Breast epithelium (tissue), 4 donors: ENCODE results near the gene MTFMT. TPM values are rescaled to one million over a fixed set of nuclear protein-coding genes. Genes with fewer than 3 reads are reported as not detected.

Experiments
- DNase-seq, 2 donors: peaks; one replicate each; pipeline ENCODE4 v3.0.0-alpha.2; 2019; ENCODE audit warnings: low spot score in 2 of 2
- H3K27ac ChIP-seq, 2 donors: fragments of 200-600 bp; sonication (generic) in 1 of 2; one replicate each; pipeline ENCODE4 v1.5.1; 2016 to 2019; ENCODE audit warnings: mild to moderate bottlenecking in 1 of 2
- H3K27me3 ChIP-seq, 2 donors: fragments of 200-600 bp; sonication (generic) in 1 of 2; one replicate each; pipeline versions ENCODE4 v1.5.1 to v1.6.0; 2017 to 2019; ENCODE audit warnings: control low read depth in 1 of 2, mild to moderate bottlenecking in 1 of 2
- H3K36me3 ChIP-seq: fragments of 200-600 bp; one replicate; pipeline ENCODE4 v1.5.1; 2019
- H3K4me1 ChIP-seq, 2 donors: fragments of 200-600 bp; sonication (generic); one replicate each; pipeline ENCODE4 v1.5.1; 2016 to 2019; ENCODE audit warnings: control low read depth in 1 of 2
- H3K4me3 ChIP-seq, 3 donors: fragments of 200-600 bp; sonication (generic); 1 replicate in 2 of 3; 2 replicates in 1 of 3; pipeline ENCODE4 v1.5.1; 2016 to 2019; ENCODE audit warnings: mild to moderate bottlenecking in 3 of 3, moderate library complexity in 2 of 3
- H3K9me3 ChIP-seq, 2 donors: fragments of 200-600 bp; sonication (generic) in 1 of 2; one replicate each; pipeline ENCODE4 v1.5.1; 2016 to 2019; ENCODE audit warnings: control low read depth in 1 of 2
- CTCF ChIP-seq, 3 donors: fragments of 450-650 bp; IDR thresholded peaks; one replicate each; pipeline ENCODE4 v1.5.1; 2016 to 2017; ENCODE audit warnings: antibody characterized with exemption in 3 of 3, mild to moderate bottlenecking in 3 of 3, moderate library complexity in 3 of 3
- POLR2A ChIP-seq: fragments of 450-650 bp; IDR thresholded peaks from one replicate; pipeline ENCODE4 v1.6.1; 2016; ENCODE audit warnings: antibody characterized with exemption, mild to moderate bottlenecking, moderate library complexity
- POLR2AphosphoS5 ChIP-seq, 3 donors: sonication (generic); formaldehyde crosslinking; IDR thresholded peaks; one replicate each; pipeline ENCODE4 v1.6.1; 2017; ENCODE audit warnings: antibody characterized with exemption in 3 of 3
- intact Hi-C: fragments of 100-400 bp; cut with DNase I; formaldehyde crosslinking; loops from one replicate; pipeline ENCODE4 v1.15.1; 2023; ENCODE audit warnings: low total_unique reads
- total RNA-seq, 3 donors: library from RNA; depleted of rRNA; stranded (reverse); fragments of >200 nt; gene quantifications; one replicate each; pipeline ENCODE4 v1.1.0, GENCODE V29; 2016

Gene MTFMT
- total RNA-seq, 3 donors from 2014 or later, result 23.7 to 28.5 (median 28.4) TPM

DNA sequence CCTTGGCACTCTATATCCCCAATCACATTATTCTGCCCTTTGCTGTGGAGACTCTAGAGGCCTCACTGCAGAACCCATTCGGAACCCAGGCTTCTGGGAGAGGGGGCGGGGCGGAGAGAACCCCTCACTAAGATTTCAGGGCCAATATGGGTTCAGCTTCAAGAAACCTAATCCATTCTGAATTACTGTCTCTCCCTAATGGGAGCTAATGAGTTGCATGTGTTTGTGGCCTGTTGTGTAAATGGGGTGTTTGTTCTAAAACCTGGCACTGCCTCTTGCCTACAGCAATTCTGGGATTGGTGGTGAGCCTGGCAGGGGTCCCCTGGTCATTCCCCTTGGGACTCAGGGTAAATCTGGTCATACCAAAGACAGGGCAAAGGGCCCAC, 39.0 kb upstream of the MTFMT start:
- Histone ChIP-seq H3K4me1 (no peaks in the 10 kb centered on the region), H3K9me3 (no peaks in the 10 kb centered on the region), H3K27me3 (no peaks in the 10 kb centered on the region), H3K27ac (peak overlapping the region; percentile 76 to 96), H3K4me3 (peak overlapping the region; percentile 47 to 86 (median 61)), H3K36me3 (no peaks in the 10 kb centered on the region)
- no peak for TF ChIP-seq POLR2A
- no peak for TF ChIP-seq CTCF (IDR thresholded peaks at IDR 0.05)
- TF ChIP-seq POLR2AphosphoS5 (IDR thresholded peaks at IDR 0.05), result no peak
- DNase-seq, result no peak
- intact Hi-C loops, result no loop called here

GRCh38 chr15:65067645-65068402, 38.4 kb upstream of the MTFMT start, which contains the start of gene RASL12:
RASL12 (minus strand) TSS chr15:65067991; CDS start chr15:65067835, 156 bp downstream.
- peak within 1 kb of the TSS; percentile 76 to 96 for H3K27ac ChIP-seq
- no peak for TF ChIP-seq CTCF (IDR thresholded peaks at IDR 0.05)
- TF ChIP-seq POLR2A, result no peak
- no peak for TF ChIP-seq POLR2AphosphoS5 (IDR thresholded peaks at IDR 0.05)
- intact Hi-C loops, result loop anchor here (2.0 kb wide), 1 partner anchor 55 kb away; no protein-coding TSS in a partner anchor
- H3K27me3 ChIP-seq, result no peaks in the 10 kb centered on the region
- DNase-seq, result no peak
- H3K4me3 ChIP-seq, result peak within 1 kb of the TSS; percentile 47 to 86 (median 61)
- no peaks in the 10 kb centered on the region for H3K36me3 ChIP-seq
- no peaks in the 10 kb centered on the region for H3K4me1 ChIP-seq
- no peaks in the 10 kb centered on the region for H3K9me3 ChIP-seq

- H3K4me1 ChIP-seq, result no peaks in the 10 kb centered on the region
- H3K27me3 ChIP-seq, result no peaks in the 10 kb centered on the region
- TF ChIP-seq POLR2A (no peak), CTCF (IDR thresholded peaks at IDR 0.05) (no peak), POLR2AphosphoS5 (IDR thresholded peaks at IDR 0.05) (no peak)
- H3K9me3 ChIP-seq, result no peaks in the 10 kb centered on the region
- H3K4me3 ChIP-seq, result peak overlapping the region; percentile 47 to 86 (median 61)
- no peaks in the 10 kb centered on the region for H3K36me3 ChIP-seq
- DNase-seq, result no peak
- intact Hi-C loops, result loop anchor here (2.0 kb wide), 1 partner anchor 54 kb away; no protein-coding TSS in a partner anchor
- peak overlapping the region; percentile 76 to 96 for H3K27ac ChIP-seq
Measured at GRCh38 chr15:65067317-65067644, 37.8 kb upstream of the MTFMT start.

GRCh38 chr15:65066635-65067316, 37.3 kb upstream of the MTFMT start:
- DNase-seq, result no peak
- Histone ChIP-seq H3K27me3 (no peaks in the 10 kb centered on the region), H3K4me1 (no peaks in the 10 kb centered on the region), H3K36me3 (no peaks in the 10 kb centered on the region), H3K9me3 (no peaks in the 10 kb centered on the region), H3K4me3 (peak overlapping the region; percentile 47 to 86 (median 61)), H3K27ac (peak overlapping the region; percentile 76 to 96)
- no peak for TF ChIP-seq POLR2A
- TF ChIP-seq CTCF (IDR thresholded peaks at IDR 0.05), result no peak
- no peak for TF ChIP-seq POLR2AphosphoS5 (IDR thresholded peaks at IDR 0.05)
- intact Hi-C loops, result loop anchor here (2.0 kb wide), 1 partner anchor 54 kb away; no protein-coding TSS in a partner anchor
